K562 (cell line): ENCODE data around the gene PGBD1. TPM values are rescaled to one million over a fixed set of nuclear protein-coding genes. Genes with fewer than 3 reads are reported as not detected.

Source experiments
- ATAC-seq: fragments of 200-7000 bp; cut with Tn5 transposase; 3 replicates; pipeline ENCODE4 v1.9.1; 2020; ENCODE audit warnings: moderate library complexity
- BruUV-seq: library from RNA; stranded (reverse); fragments of 400-500 nt; replicated peaks from 2 replicates; lab custom pipeline; 2021; lab: Mats Ljungman, UMichigan
- CTCF ChIA-PET: fragments of 300-600 bp; formaldehyde crosslinking; extraction: SDS; loops from one replicate; lab custom pipeline; 2021; ENCODE audit warnings: low intra/inter-chr PET ratio; lab: Yijun Ruan, JAX
- POLR2A ChIA-PET: fragments of 300-600, 350-650 bp; sonication (Branson Sonifier 250); formaldehyde crosslinking; extraction: SDS; loops from one replicate; lab custom pipeline; 2021; ENCODE audit warnings: antibody characterized with exemption, inconsistent platforms; lab: Yijun Ruan, JAX
- DNase-seq, 4 experiments: peaks; one replicate each; pipeline versions ENCODE4 v3.0.0 to v3.0.0-alpha.2; 2011 to 2018; ENCODE audit warnings: low spot score in 3 of 4, mixed read lengths in 3 of 4; ENCODE audit errors: extremely low read depth in 1 of 4
- FAIRE-seq: peaks from 2 replicates; lab custom pipeline; 2011; peaks lifted over from hg19 to GRCh38; lab: Jason Lieb, UNC
- H2AFZ ChIP-seq: 2 replicates; pipeline ENCODE4 v1.6.0; 2011; ENCODE audit warnings: low read depth, low read length, control low read depth, inconsistent platforms
- H3K27ac ChIP-seq: fragments of 200-600 bp; 3 replicates; pipeline ENCODE4 v1.8.0; 2011; ENCODE audit warnings: low read depth, mild to moderate bottlenecking, control low read depth, inconsistent platforms, low read length, moderate library complexity, mixed read lengths; ENCODE audit errors: extremely low read depth
- H3K27me3 ChIP-seq, 2 experiments: fragments of 300-600 bp in 1 of 2; 2 replicates in 1 of 2; 3 replicates in 1 of 2; pipeline versions ENCODE4 v1.6.0 to v1.8.0; 2011; ENCODE audit warnings: inconsistent platforms in 2 of 2, low read length in 2 of 2, mild to moderate bottlenecking in 1 of 2, mixed read lengths in 1 of 2, moderate library complexity in 1 of 2; ENCODE audit not compliant: control insufficient read depth in 2 of 2, insufficient read depth in 2 of 2
- H3K36me3 ChIP-seq: fragments of 300-600 bp; 3 replicates; pipeline ENCODE4 v1.8.0; 2011; ENCODE audit warnings: mild to moderate bottlenecking, low read length, inconsistent platforms; ENCODE audit not compliant: control insufficient read depth, insufficient read depth
- H3K4me1 ChIP-seq, 2 experiments: fragments of 200-600 bp in 1 of 2; replicated peaks in 1 of 2; 2 replicates in 1 of 2; 3 replicates in 1 of 2; pipeline versions ENCODE4 v1.5.1 to v1.8.0; 2011; ENCODE audit warnings: inconsistent platforms in 2 of 2, low read length in 2 of 2, mild to moderate bottlenecking in 1 of 2, mixed read lengths in 1 of 2, moderate library complexity in 1 of 2; ENCODE audit not compliant: control insufficient read depth in 2 of 2, insufficient read depth in 2 of 2
- H3K4me2 ChIP-seq: 2 replicates; pipeline ENCODE4 v1.6.1; 2011; ENCODE audit warnings: low read length, control low read depth, inconsistent platforms, mixed read lengths; ENCODE audit not compliant: insufficient read depth
- H3K4me3 ChIP-seq: fragments of 200-600 bp; sonication (generic), shearing (Covaris generic); 2 replicates; pipeline ENCODE4 v1.5.1; 2016; ENCODE audit warnings: control low read depth, inconsistent platforms
- H3K79me2 ChIP-seq: fragments of 200-600 bp; 3 replicates; pipeline ENCODE4 v1.8.0; 2011; ENCODE audit warnings: low read length, inconsistent platforms; ENCODE audit not compliant: control insufficient read depth, insufficient read depth
- H3K9ac ChIP-seq, 2 experiments: 2 replicates each; pipeline versions ENCODE4 v1.6.0 to v1.6.1; 2011; ENCODE audit warnings: low read depth in 2 of 2, low read length in 2 of 2, control low read depth in 1 of 2, inconsistent platforms in 1 of 2, mild to moderate bottlenecking in 1 of 2, mixed read lengths in 1 of 2; ENCODE audit not compliant: insufficient read depth in 1 of 2
- H3K9me1 ChIP-seq: one replicate; pipeline ENCODE4 v1.6.0; 2011; ENCODE audit warnings: inconsistent platforms, mild to moderate bottlenecking, low read length, moderate library complexity; ENCODE audit not compliant: control insufficient read depth, insufficient read depth
- H3K9me3 ChIP-seq: replicated peaks from 2 replicates; pipeline ENCODE4 v1.5.1; 2011; ENCODE audit warnings: low read depth, low read length, inconsistent platforms; ENCODE audit not compliant: control insufficient read depth, insufficient read depth
- H4K20me1 ChIP-seq: replicated peaks from 2 replicates; pipeline ENCODE4 v1.6.1; 2011; ENCODE audit warnings: low read length, inconsistent platforms, mixed read lengths; ENCODE audit not compliant: control insufficient read depth, insufficient read depth
- ARNT ChIP-seq, 2 experiments: fragments of 450-650 bp; IDR thresholded peaks; 2 replicates each; pipeline ENCODE4 v1.6.1; 2016; ENCODE audit warnings: mild to moderate bottlenecking in 1 of 2
- DDX20 ChIP-seq: fragments of 450-650 bp; IDR thresholded peaks from 2 replicates; pipeline ENCODE4 v1.6.1; 2016; ENCODE audit warnings: missing genetic modification characterization, low read depth, mild to moderate bottlenecking, missing compliant biosample characterization, moderate library complexity
- POLR2H ChIP-seq: IDR thresholded peaks from 2 replicates; pipeline ENCODE4 v1.6.1; 2016; ENCODE audit warnings: missing genetic modification characterization, low read depth, mild to moderate bottlenecking, control low read depth, missing compliant biosample characterization, moderate library complexity
- RBM34 ChIP-seq: fragments of 200-400 bp; formaldehyde crosslinking; IDR thresholded peaks from 2 replicates; pipeline ENCODE4 v1.6.1; 2018; ENCODE audit warnings: low read length, borderline replicate concordance; ENCODE audit not compliant: insufficient read depth
- SIRT6 ChIP-seq: IDR thresholded peaks from one replicate; pipeline ENCODE4 v1.6.1; 2012; ENCODE audit warnings: low read depth, mild to moderate bottlenecking, control low read depth, inconsistent platforms, low read length, moderate library complexity
- ZBTB8A ChIP-seq: fragments of 450-650 bp; IDR thresholded peaks from 2 replicates; pipeline ENCODE4 v1.6.1; 2018; ENCODE audit warnings: mild to moderate bottlenecking, moderate library complexity; ENCODE audit not compliant: partially characterized antibody
- ZNF175 ChIP-seq: fragments of 200-800 bp; sonication (Bioruptor generic); IDR thresholded peaks from 2 replicates; pipeline ENCODE4 v1.6.1; 2016; ENCODE audit warnings: low read depth, mild to moderate bottlenecking, missing genetic modification characterization, missing compliant biosample characterization
- WGBS: fragments of 100-300 bp; shearing (Covaris generic); methylation state at CpG from one replicate; pipeline ENCODE4 v1.1.6; 2016; ENCODE audit warnings: low coverage, mixed read lengths; ENCODE audit not compliant: insufficient coverage; ENCODE audit errors: missing lambda C conversion rate; 5-methylcytosine and 5-hydroxymethylcytosine counted together
- in situ Hi-C: fragments of 300-500 bp; cut with MboI; formaldehyde crosslinking; loops from 4 replicates; pipeline ENCODE4 v1.15.0; 2018; ENCODE audit warnings: inconsistent platforms, mixed read lengths
- intact Hi-C: fragments of 100-400 bp; cut with micrococcal nuclease; formaldehyde crosslinking; loops from 2 replicates; pipeline ENCODE4 v1.14.2; 2022
- polyA plus RNA-seq, 8 experiments: library from polyadenylated mRNA; depleted of rRNA in 4 of 8; stranded (reverse) in 5 of 8; unstranded in 3 of 8; fragments of >200 nt; fragmentation: Nextera tagmentation in 2 of 8; fragmentation: Illumina TruSeq in 1 of 8; extraction: Ambion mirVana in 2 of 8; extraction: Trizol in 1 of 8; gene quantifications; 2 replicates each; pipeline versions ENCODE4 v1.2.1 to v1.2.3, GENCODE V29; 2011 to 2014; ENCODE audit warnings: inconsistent platforms in 1 of 8, missing spikeins in 1 of 8
- total RNA-seq, 7 experiments: library from RNA; depleted of rRNA in 6 of 7; stranded (reverse); fragments of >200 nt in 6 of 7; fragmentation: Illumina TruSeq in 2 of 7; extraction: Trizol in 2 of 7; gene quantifications; 2 replicates each; pipeline versions ENCODE4 v1.2.1 to v1.2.3, GENCODE V29; 2011 to 2021; ENCODE audit warnings: low replicate concordance in 1 of 7
- TF ChIP-seq, protein P1 (sequence below): fragments of 450-650 bp; formaldehyde crosslinking; IDR thresholded peaks from 2 replicates; pipeline ENCODE4 v1.4.0; 2020; ENCODE audit warnings: mild to moderate bottlenecking, mixed read lengths
- TF ChIP-seq, protein P2 (sequence below): fragments of 450-650 bp; IDR thresholded peaks from 2 replicates; pipeline ENCODE4 v1.6.1; 2016; ENCODE audit warnings: missing biosample characterization, missing genetic modification characterization
- TF ChIP-seq, protein P3 (sequence below), 2 experiments: fragments of 450-650 bp in 1 of 2; sonication (generic) in 1 of 2; formaldehyde crosslinking; conservative IDR thresholded peaks; 2 replicates each; pipeline versions ENCODE4 v1.4.0 to v1.8.1; 2020 to 2022; ENCODE audit warnings: mild to moderate bottlenecking in 1 of 2, missing genetic modification reagents in 1 of 2
- TF ChIP-seq, protein P4 (sequence below): IDR thresholded peaks from 2 replicates; pipeline ENCODE4 v1.6.1; 2012; ENCODE audit warnings: low read depth, low read length, improper control_type of control experiment, borderline replicate concordance

PGBD1 gene
- total and polyA plus RNA-seq, 9 of the 15 experiments (the other 6 are each of a cell fraction or from before 2014, with no cell fraction given), result 3.3 to 9.0 (median 7.3) TPM

DNA sequence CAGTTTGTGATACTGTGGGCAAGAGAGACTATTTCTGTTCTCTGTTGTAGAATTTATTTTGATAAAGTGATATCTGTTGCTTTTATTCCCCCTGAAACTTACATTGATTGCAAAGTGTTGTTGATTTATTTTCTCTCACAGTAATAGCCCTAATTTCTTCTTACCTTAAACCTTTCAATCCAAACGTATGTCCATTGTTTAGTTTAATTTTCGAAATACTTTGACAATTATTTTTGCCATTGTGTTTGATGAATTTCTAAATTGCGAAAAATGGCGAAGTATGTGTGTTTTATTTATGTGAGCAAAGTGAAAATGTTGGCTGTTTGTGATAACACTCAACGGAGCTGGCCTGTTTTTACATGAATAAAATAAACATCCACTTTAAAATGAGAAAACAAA is 14.8 kb upstream of the PGBD1 start:
- ChIA-PET CTCF (no interaction called here), POLR2A (interaction anchor here (0.7 to 6.5 kb wide), 19 partner anchors 9 to 223 kb away, joined by 3 to 73 read pairs (median 5); partner anchors contain the start of genes PGBD1, ZKSCAN3, ZKSCAN4 and ZSCAN31)
- H3K4me1 ChIP-seq, result peaks cover 7 to 26% of the 10 kb centered on the region in 2 experiments
- H3K27me3 ChIP-seq, result no peaks in the 10 kb centered on the region
- in situ Hi-C loops (no loop called here), intact Hi-C loops (loop anchor here (5.0 kb wide), 2 partner anchors 86 to 129 kb away; no protein-coding TSS in a partner anchor)
- peak overlapping the region; percentile 88 for H3K4me2 ChIP-seq
- BruUV-seq, result TSS peak; percentile 83
- no peaks in the 10 kb centered on the region; the same call in 2 of the 3 replicates for H3K36me3 ChIP-seq
- no peaks in the 10 kb centered on the region for H4K20me1 ChIP-seq
- no peak for DNase-seq
- peaks cover 29% of the 10 kb centered on the region for H3K79me2 ChIP-seq
- peak overlapping the region; percentile 92 for H2AFZ ChIP-seq
- no peak for ATAC-seq
- peak overlapping the region; percentile 75 to 94 for H3K9ac ChIP-seq
- no peaks in the 10 kb centered on the region for H3K9me1 ChIP-seq
- H3K4me3 ChIP-seq, result peak overlapping the region; percentile 61
- peak; percentile 6 for FAIRE-seq
- no peaks in the 10 kb centered on the region; the same call in 1 of the 2 replicates for H3K9me3 ChIP-seq
- peak overlapping the region; percentile 78 for H3K27ac ChIP-seq
- WGBS, result 1% methylated on average over 5 of the region's 5 CpGs
- TF ChIP-seq SIRT6, result no peak
- TF ChIP-seq ZNF175 (CRISPR knock-in tag), result no peak; the same call in 1 of the 2 replicates
- peak; percentile 67 for TF ChIP-seq ZBTB8A
- TF ChIP-seq POLR2H (tag), result 0 out of 2 replicates have a peak, but pooled peaks have one; percentile 79
- no peak for TF ChIP-seq RBM34
- TF ChIP-seq, protein P1, sequence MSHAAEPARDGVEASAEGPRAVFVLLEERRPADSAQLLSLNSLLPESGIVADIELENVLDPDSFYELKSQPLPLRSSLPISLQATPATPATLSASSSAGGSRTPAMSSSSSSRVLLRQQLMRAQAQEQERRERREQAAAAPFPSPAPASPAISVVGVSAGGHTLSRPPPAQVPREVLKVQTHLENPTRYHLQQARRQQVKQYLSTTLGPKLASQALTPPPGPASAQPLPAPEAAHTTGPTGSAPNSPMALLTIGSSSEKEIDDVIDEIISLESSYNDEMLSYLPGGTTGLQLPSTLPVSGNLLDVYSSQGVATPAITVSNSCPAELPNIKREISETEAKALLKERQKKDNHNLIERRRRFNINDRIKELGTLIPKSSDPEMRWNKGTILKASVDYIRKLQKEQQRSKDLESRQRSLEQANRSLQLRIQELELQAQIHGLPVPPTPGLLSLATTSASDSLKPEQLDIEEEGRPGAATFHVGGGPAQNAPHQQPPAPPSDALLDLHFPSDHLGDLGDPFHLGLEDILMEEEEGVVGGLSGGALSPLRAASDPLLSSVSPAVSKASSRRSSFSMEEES (CRISPR knock-in tag), result no peak
- no peak for TF ChIP-seq DDX20 (tag)
- TF ChIP-seq, protein P2, sequence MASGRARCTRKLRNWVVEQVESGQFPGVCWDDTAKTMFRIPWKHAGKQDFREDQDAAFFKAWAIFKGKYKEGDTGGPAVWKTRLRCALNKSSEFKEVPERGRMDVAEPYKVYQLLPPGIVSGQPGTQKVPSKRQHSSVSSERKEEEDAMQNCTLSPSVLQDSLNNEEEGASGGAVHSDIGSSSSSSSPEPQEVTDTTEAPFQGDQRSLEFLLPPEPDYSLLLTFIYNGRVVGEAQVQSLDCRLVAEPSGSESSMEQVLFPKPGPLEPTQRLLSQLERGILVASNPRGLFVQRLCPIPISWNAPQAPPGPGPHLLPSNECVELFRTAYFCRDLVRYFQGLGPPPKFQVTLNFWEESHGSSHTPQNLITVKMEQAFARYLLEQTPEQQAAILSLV (tag), result 0 out of 2 replicates have a peak, but pooled peaks have one; percentile 5
- TF ChIP-seq ARNT (IDR thresholded peaks at IDR 0.05), result 0 out of 4 replicates have a peak, but pooled peaks of 1 of the 2 experiments have one; percentile 42
- TF ChIP-seq, protein P3, sequence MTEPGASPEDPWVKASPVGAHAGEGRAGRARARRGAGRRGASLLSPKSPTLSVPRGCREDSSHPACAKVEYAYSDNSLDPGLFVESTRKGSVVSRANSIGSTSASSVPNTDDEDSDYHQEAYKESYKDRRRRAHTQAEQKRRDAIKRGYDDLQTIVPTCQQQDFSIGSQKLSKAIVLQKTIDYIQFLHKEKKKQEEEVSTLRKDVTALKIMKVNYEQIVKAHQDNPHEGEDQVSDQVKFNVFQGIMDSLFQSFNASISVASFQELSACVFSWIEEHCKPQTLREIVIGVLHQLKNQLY (CRISPR knock-in tag; conservative IDR thresholded peaks at IDR 0.05), result no peak
- TF ChIP-seq, protein P4, sequence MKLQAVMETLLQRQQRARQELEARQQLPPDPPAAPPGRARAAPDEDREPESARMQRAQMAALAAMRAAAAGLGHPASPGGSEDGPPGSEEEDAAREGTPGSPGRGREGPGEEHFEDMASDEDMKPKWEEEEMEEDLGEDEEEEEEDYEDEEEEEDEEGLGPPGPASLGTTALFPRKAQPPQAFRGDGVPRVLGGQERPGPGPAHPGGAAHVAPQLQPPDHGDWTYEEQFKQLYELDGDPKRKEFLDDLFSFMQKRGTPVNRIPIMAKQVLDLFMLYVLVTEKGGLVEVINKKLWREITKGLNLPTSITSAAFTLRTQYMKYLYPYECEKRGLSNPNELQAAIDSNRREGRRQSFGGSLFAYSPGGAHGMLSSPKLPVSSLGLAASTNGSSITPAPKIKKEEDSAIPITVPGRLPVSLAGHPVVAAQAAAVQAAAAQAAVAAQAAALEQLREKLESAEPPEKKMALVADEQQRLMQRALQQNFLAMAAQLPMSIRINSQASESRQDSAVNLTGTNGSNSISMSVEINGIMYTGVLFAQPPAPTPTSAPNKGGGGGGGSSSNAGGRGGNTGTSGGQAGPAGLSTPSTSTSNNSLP, result no peak
